Thoracic aorta (tissue), 2 donors: ENCODE results near the gene ALK. TPM values are rescaled to one million over a fixed set of nuclear protein-coding genes. Genes with fewer than 3 reads are reported as not detected.

Experiments
- ATAC-seq: fragments of 150-250 bp; one replicate; pipeline ENCODE4 v1.8.0; 2017; ENCODE audit warnings: low read depth; ENCODE audit not compliant: insufficient number of reproducible peaks, low FRiP score
- DNase-seq: peaks from one replicate; pipeline ENCODE4 v3.0.0-alpha.2; 2020; ENCODE audit warnings: low spot score
- H3K27ac ChIP-seq, 2 donors: fragments of 200-600 bp; sonication (generic); 1 replicate in 1 of 2; 2 replicates in 1 of 2; pipeline ENCODE4 v1.5.1; 2016; ENCODE audit warnings: mild to moderate bottlenecking in 2 of 2, moderate library complexity in 2 of 2
- H3K27me3 ChIP-seq: fragments of 200-600 bp; sonication (generic); replicated peaks from 2 replicates; pipeline ENCODE4 v1.6.0; 2016; ENCODE audit warnings: mild to moderate bottlenecking; ENCODE audit not compliant: insufficient read depth
- H3K36me3 ChIP-seq: fragments of 200-600 bp; sonication (generic); one replicate; pipeline ENCODE4 v1.5.1; 2016
- H3K4me1 ChIP-seq, 2 donors: fragments of 200-600 bp; sonication (generic); 1 replicate in 1 of 2; 2 replicates in 1 of 2; pipeline versions ENCODE4 v1.5.1 to v1.6.0; 2016; ENCODE audit warnings: low read depth in 2 of 2, mild to moderate bottlenecking in 1 of 2; ENCODE audit not compliant: control insufficient read depth in 1 of 2
- H3K4me3 ChIP-seq: fragments of 200-600 bp; sonication (generic); 2 replicates; pipeline ENCODE4 v1.5.1; 2016; ENCODE audit warnings: mild to moderate bottlenecking
- H3K9me3 ChIP-seq: fragments of 200-600 bp; sonication (generic); 2 replicates; pipeline ENCODE4 v1.5.1; 2016
- CTCF ChIP-seq: fragments of 200-600 bp; sonication (generic); IDR thresholded peaks from one replicate; pipeline ENCODE4 v1.5.1; 2019; ENCODE audit warnings: antibody characterized with exemption
- total RNA-seq, 2 donors: library from RNA; depleted of rRNA; stranded (reverse); fragments of >200 nt; gene quantifications; one replicate each; pipeline versions ENCODE4 v1.1.0 to v1.2.3, GENCODE V29; 2016

The ALK gene
- total RNA-seq, 2 donors from 2014 or later = 2.0 TPM; not detected in 1

- no peak overlapping the region for H3K4me3 ChIP-seq
- peaks cover 7 to 10% of the 10 kb centered on the region in 2 donors for H3K4me1 ChIP-seq
- no peak for ATAC-seq
- H3K27ac ChIP-seq = no peak overlapping the region
- TF ChIP-seq CTCF = no peak
- DNase-seq = no peak
- no peaks in the 10 kb centered on the region for H3K27me3 ChIP-seq
- no peaks in the 10 kb centered on the region for H3K9me3 ChIP-seq
- no peaks in the 10 kb centered on the region for H3K36me3 ChIP-seq
Measured at GRCh38 chr2:29603341-29603740, 318.0 kb downstream of the ALK start.

GRCh38 chr2:29601872-29602271 lies 319.5 kb downstream of the ALK start:
- no peaks in the 10 kb centered on the region for H3K36me3 ChIP-seq
- no peaks in the 10 kb centered on the region for H3K27me3 ChIP-seq
- ATAC-seq (no peak), DNase-seq (no peak)
- no peak overlapping the region for H3K4me3 ChIP-seq
- TF ChIP-seq CTCF = no peak
- no peak overlapping the region for H3K27ac ChIP-seq
- H3K9me3 ChIP-seq = no peaks in the 10 kb centered on the region
- H3K4me1 ChIP-seq = peaks cover 7 to 10% of the 10 kb centered on the region in 2 donors

GRCh38 chr2:29601321-29601720 lies 320.1 kb downstream of the ALK start:
- TF ChIP-seq CTCF = no peak
- Histone ChIP-seq H3K9me3 (no peaks in the 10 kb centered on the region), H3K27me3 (no peaks in the 10 kb centered on the region), H3K4me1 (peaks cover 7 to 8% of the 10 kb centered on the region in 2 donors), H3K27ac (no peak overlapping the region), H3K36me3 (no peaks in the 10 kb centered on the region), H3K4me3 (no peak overlapping the region)
- no peak for DNase-seq
- ATAC-seq = no peak

- H3K27ac ChIP-seq = no peak overlapping the region
- TF ChIP-seq CTCF = no peak
Measured at GRCh38 chr2:29599946-29600345, 321.4 kb downstream of the ALK start.

GRCh38 chr2:29598978-29599377 lies 322.4 kb downstream of the ALK start:
- no peak overlapping the region for H3K4me3 ChIP-seq

More at GRCh38 chr2:29599946-29600345, 321.4 kb downstream of the ALK start:
- Histone ChIP-seq H3K4me3 (no peak overlapping the region), H3K27me3 (no peaks in the 10 kb centered on the region), H3K4me1 (no peaks in the 10 kb centered on the region), H3K36me3 (no peaks in the 10 kb centered on the region), H3K9me3 (no peaks in the 10 kb centered on the region)
- DNase-seq (no peak), ATAC-seq (no peak)

More at GRCh38 chr2:29598978-29599377, 322.4 kb downstream of the ALK start:
- H3K9me3 ChIP-seq = no peaks in the 10 kb centered on the region
- no peaks in the 10 kb centered on the region for H3K27me3 ChIP-seq
- H3K4me1 ChIP-seq = no peaks in the 10 kb centered on the region
- ATAC-seq = no peak
- no peak overlapping the region for H3K27ac ChIP-seq
- no peak for TF ChIP-seq CTCF
- DNase-seq = no peak
- H3K36me3 ChIP-seq = no peaks in the 10 kb centered on the region
